ENCODE data around the gene XYLB. TPM values are rescaled to one million over a fixed set of nuclear protein-coding genes. Genes with fewer than 3 reads are reported as not detected.
A peak's percentile ranks its signal among the peaks of the same experiment; 100 is the strongest.

Gene XYLB
- total and polyA plus RNA-seq, 2 of the 13 experiments (the other 11 are each of a cell fraction or from before 2014, with no cell fraction given): 25.9 to 30.0 TPM

- TF ChIP-seq IRF1 (CRISPR knock-in tag; IDR thresholded peaks at IDR 0.05; ENCODE audit: low read depth) (no peak; the same call in 1 of the 2 replicates), GATAD1 (CRISPR knock-in tag; IDR thresholded peaks at IDR 0.05) (peak; percentile 73), ZNF562 (CRISPR knock-in tag; IDR thresholded peaks at IDR 0.05; ENCODE audit: borderline replicate concordance) (peak; percentile 68), ZNF274 (CRISPR knock-in tag; IDR thresholded peaks at IDR 0.05) (peak; percentile 99), ZBTB40 (IDR thresholded peaks at IDR 0.05) (no peak), ZBTB40 (CRISPR knock-in tag; IDR thresholded peaks at IDR 0.05) (peak; percentile 87), REPIN1 (CRISPR knock-in tag; IDR thresholded peaks at IDR 0.05; ENCODE audit: borderline replicate concordance, low read depth) (peak; percentile 96), ELF3 (CRISPR knock-in tag; IDR thresholded peaks at IDR 0.05) (peak; percentile 67), SOX6 (IDR thresholded peaks at IDR 0.05) (no peak), SOX6 (CRISPR knock-in tag; IDR thresholded peaks at IDR 0.05) (peak; percentile 74), ZNF672 (CRISPR knock-in tag; IDR thresholded peaks at IDR 0.05) (peak; percentile 93), SMAD1 (CRISPR knock-in tag; IDR thresholded peaks at IDR 0.05; ENCODE audit: borderline replicate concordance, low read depth) (peak; percentile 77; the same call in 1 of the 2 replicates), ZBTB3 (CRISPR knock-in tag; IDR thresholded peaks at IDR 0.05; ENCODE audit: borderline replicate concordance, low read depth) (peak; percentile 34; the same call in 1 of the 2 replicates), ZNF605 (CRISPR knock-in tag; IDR thresholded peaks at IDR 0.05) (peak; percentile 92), ARNT2 (CRISPR knock-in tag; IDR thresholded peaks at IDR 0.05; ENCODE audit: low read depth) (peak; percentile 93)
Measured at GRCh38 chr3:38346587-38347410, at the start of gene XYLB (continued).

All from HepG2 (cell line).